Cardiac muscle cell (in vitro differentiated cells and primary cell): ENCODE results near the gene HIC2. TPM values are rescaled to one million over a fixed set of nuclear protein-coding genes. Genes with fewer than 3 reads are reported as not detected.
A peak's percentile ranks its signal among the peaks of the same experiment; 100 is the strongest.
"Not testable (repeated sequence)": the region's sequence is repeated elsewhere in the genome, so short reads cannot be mapped to it uniquely, and the experiment has no call there.

Source experiments
- DNase-seq, 2 donors: peaks; one replicate each; pipeline versions ENCODE4 v3.0.0 to v3.0.0-alpha.2; 2010 to 2017; ENCODE audit warnings: low read depth in 1 of 2, low spot score in 1 of 2
- H3K27ac ChIP-seq: fragments of 200-600 bp; sonication (generic); 2 replicates; pipeline ENCODE4 v1.5.1; 2016
- H3K27me3 ChIP-seq: fragments of 200-600 bp; sonication (generic); 2 replicates; pipeline ENCODE4 v1.6.0; 2016; ENCODE audit warnings: control low read depth
- H3K36me3 ChIP-seq: fragments of 200-600 bp; sonication (generic); 2 replicates; pipeline ENCODE4 v1.5.1; 2016; ENCODE audit warnings: control low read depth
- H3K4me1 ChIP-seq: fragments of 200-600 bp; sonication (generic); 2 replicates; pipeline ENCODE4 v1.8.1; 2017; ENCODE audit warnings: low read depth, mild to moderate bottlenecking, mixed run types
- H3K4me3 ChIP-seq: fragments of 200-600 bp; sonication (generic); 2 replicates; pipeline ENCODE4 v1.5.1; 2016; ENCODE audit warnings: mild to moderate bottlenecking
- H3K9me3 ChIP-seq: fragments of 200-600 bp; sonication (generic); 2 replicates; pipeline ENCODE4 v1.5.1; 2017; ENCODE audit warnings: low read depth, mild to moderate bottlenecking, control low read depth
- polyA plus RNA-seq: library from polyadenylated mRNA; unstranded; fragments of >200 nt; fragmentation: Nextera tagmentation; extraction: Ambion mirVana; gene quantifications from 2 replicates; pipeline ENCODE4 v1.2.1, GENCODE V29; 2016
- total RNA-seq: library from RNA; depleted of rRNA; stranded (reverse); fragments of >200 nt; gene quantifications from 2 replicates; pipeline ENCODE4 v1.2.3, GENCODE V29; 2016

Gene HIC2, protein sequence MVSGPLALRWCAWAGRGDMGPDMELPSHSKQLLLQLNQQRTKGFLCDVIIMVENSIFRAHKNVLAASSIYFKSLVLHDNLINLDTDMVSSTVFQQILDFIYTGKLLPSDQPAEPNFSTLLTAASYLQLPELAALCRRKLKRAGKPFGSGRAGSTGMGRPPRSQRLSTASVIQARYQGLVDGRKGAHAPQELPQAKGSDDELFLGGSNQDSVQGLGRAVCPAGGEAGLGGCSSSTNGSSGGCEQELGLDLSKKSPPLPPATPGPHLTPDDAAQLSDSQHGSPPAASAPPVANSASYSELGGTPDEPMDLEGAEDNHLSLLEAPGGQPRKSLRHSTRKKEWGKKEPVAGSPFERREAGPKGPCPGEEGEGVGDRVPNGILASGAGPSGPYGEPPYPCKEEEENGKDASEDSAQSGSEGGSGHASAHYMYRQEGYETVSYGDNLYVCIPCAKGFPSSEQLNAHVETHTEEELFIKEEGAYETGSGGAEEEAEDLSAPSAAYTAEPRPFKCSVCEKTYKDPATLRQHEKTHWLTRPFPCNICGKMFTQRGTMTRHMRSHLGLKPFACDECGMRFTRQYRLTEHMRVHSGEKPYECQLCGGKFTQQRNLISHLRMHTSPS
- total RNA-seq (23.5 and 34.5 TPM in 2 replicates), polyA plus RNA-seq (9.4 and 15.8 TPM in 2 replicates)

DNA sequence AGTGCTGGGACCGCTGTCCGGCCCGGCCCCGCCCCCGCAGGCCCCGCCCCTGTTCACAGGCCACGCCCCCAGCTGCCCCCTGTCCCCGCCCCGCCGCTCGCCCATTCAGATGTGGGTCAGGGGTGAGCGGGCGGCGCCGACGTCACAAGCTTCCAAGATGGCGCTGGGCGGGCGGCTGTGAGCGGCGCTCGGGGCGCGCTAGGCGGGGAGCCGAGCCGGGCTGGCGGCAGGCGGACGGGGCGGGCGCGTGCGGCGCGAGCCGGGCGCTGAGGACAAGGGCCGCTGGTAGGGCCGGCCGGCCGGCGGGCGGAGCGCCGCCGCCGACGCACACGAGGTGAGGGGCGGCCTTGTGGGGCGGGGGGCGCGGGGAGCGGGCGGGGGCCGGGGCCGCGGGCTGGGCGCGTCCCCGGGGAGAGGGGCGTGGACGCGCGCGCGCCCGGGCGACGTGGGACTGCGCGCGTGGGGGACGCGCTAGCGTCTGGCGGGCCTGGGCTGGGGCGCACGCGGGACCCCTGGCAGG, at the start of gene HIC2:
Gene HIC2 (plus strand): TSS at position 145 of the 520 bp plus-strand sequence. CDS start 25,461 bp downstream, outside the sequence.
- H3K27me3 ChIP-seq, H3K36me3 ChIP-seq, H3K9me3 ChIP-seq, DNase-seq, H3K4me1 ChIP-seq: not testable (repeated sequence)
- Histone ChIP-seq H3K27ac (peak within 1 kb of the TSS; percentile 51), H3K4me3 (peak within 1 kb of the TSS; percentile 33)

DNA sequence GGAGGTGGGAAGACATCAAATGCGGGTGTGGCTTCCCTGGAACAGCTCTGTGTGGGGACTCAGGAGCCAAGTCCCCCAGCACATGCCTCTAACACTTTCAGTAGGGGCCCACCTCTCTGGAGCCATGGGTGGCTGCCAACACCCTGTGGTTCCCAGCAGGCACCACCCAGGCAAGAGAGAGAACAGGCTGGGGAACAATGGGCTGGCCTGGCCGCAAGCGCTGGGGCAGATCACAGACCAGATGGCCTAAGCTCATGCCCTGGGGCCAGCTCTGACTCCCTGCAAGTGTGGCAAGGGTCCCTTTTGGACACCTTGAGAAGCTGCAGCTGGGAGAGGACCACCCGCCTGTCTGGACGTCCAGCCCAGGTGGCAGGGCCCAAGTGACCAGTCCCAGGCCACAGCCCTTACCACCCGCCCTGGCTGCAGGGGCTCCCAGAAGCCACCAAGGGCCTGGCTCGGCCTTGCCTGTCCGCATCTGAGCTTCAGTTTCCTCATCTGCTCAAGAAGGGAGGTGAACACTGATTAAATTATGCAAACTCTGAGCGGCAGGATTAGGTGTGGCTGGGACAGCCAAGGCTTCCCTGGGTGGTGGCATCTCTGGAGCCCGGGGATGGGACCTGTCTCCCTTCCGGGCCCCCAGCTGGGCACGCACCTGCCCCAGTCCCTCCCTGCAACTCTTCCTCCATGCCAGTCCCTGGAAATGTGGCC, 48.4 kb upstream of the HIC2 start:
- not testable (repeated sequence) for H3K4me3 ChIP-seq, H3K27ac ChIP-seq, DNase-seq, H3K36me3 ChIP-seq, H3K27me3 ChIP-seq, H3K4me1 ChIP-seq, H3K9me3 ChIP-seq

DNA sequence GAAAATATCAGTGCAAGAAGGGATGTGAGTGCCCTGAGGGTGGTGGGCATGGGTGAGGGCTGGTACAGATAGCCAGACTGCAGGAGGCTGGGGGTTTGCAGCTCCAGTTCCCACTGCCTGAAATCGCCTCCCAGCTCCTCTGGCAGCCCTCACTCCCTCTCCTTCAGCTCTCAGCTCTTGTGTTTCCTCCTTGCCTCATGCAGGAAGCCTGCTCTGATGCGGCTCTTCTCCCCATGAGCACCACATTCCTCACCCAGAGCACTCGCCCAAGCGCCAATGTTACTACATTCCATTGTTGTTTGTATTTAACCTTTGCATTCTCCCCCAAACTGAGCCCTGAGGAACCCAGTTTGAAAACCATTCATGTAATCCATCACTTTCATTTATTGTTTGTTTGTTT, 41.3 kb upstream of the HIC2 start:
- not testable (repeated sequence) for H3K4me3 ChIP-seq, H3K9me3 ChIP-seq, DNase-seq, H3K27ac ChIP-seq, H3K36me3 ChIP-seq, H3K27me3 ChIP-seq, H3K4me1 ChIP-seq

DNA sequence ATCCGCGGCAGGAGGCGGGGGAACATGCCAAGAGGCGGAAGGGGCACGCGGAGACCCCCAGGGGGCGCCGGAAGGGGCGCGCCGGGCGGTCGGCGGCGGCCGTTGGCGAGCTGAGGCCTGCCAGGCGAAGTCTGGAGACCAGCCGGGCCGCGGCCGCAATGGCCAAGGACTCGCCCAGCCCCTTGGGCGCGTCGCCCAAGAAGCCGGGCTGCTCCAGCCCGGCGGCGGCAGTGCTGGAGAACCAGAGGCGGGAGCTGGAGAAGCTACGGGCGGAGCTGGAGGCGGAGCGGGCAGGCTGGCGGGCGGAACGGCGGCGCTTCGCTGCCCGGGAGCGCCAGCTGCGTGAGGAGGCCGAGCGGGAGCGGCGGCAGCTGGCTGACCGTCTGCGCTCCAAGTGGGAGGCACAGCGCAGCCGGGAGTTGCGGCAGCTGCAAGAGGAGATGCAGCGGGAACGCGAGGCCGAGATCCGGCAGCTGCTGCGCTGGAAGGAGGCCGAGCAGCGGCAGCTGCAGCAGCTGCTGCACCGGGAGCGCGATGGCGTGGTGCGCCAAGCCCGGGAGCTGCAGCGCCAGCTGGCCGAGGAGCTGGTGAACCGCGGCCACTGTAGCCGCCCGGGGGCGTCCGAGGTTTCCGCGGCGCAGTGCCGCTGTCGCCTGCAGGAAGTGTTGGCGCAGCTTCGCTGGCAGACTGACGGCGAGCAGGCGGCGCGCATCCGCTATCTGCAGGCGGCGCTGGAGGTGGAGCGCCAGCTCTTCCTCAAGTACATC, 33.3 kb upstream of the HIC2 start, which contains the start of gene RIMBP3B:
Gene RIMBP3B (plus strand): TSS at position 51 of the 767 bp plus-strand sequence. CDS start 108 bp downstream, at position 159.
- not testable (repeated sequence) for H3K9me3 ChIP-seq, H3K27me3 ChIP-seq, H3K4me3 ChIP-seq

DNA sequence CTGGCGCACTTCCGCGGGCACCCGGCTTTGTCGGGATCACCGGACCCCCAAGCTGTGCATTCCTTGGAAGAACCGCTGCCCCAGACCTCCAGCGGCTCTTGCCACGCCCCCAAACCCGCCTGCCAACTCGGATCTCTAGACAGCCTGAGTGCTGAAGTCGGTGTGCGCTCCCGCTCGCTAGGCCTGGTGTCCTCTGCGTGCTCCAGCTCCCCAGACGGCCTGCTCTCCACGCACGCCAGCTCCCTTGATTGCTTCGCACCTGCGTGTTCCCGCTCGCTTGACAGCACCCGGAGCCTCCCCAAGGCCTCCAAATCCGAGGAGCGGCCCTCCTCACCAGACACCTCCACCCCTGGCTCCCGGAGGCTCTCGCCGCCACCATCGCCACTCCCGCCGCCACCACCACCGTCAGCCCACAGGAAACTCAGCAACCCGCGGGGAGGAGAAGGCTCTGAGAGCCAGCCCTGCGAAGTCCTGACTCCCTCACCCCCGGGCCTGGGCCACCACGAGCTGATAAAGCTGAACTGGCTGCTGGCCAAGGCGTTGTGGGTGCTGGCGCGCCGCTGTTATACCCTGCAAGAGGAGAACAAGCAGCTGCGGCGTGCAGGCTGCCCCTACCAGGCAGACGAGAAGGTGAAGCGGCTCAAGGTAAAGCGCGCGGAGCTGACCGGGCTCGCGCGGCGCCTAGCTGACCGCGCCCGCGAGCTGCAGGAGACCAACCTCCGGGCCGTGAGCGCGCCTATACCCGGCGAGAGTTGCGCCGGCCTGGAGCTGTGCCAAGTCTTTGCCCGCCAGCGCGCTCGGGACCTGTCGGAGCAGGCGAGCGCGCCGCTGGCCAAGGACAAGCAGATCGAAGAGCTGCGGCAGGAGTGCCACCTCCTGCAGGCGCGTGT, 32.5 kb upstream of the HIC2 start:
- H3K4me1 ChIP-seq: not testable (repeated sequence)

More for the DNA sequence above, 33.3 kb upstream of the HIC2 start, which contains the start of gene RIMBP3B:
- H3K4me1 ChIP-seq, DNase-seq, H3K27ac ChIP-seq, H3K36me3 ChIP-seq: not testable (repeated sequence)

DNA sequence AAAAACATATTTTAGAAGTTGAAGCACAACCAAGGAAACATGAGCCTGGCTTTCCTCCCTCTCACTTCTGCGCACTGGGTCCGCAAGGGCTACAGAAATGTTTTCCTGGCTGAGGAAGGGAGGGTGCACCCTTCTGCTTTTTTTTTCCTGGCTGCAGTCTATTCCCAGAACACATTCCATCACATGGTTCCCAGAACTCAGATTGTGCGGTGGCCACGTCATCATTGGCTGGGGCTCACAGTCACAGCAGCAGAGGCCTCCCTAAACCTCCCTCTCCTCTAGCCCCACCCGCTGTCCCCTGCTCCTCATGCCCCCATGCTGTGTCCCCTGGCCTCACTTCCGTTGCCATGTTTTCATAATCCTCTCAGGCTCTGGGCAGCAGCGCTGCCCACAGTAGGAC, 27.7 kb upstream of the HIC2 start:
- H3K4me3 ChIP-seq, H3K27me3 ChIP-seq, H3K9me3 ChIP-seq, H3K36me3 ChIP-seq, H3K4me1 ChIP-seq, DNase-seq, H3K27ac ChIP-seq: not testable (repeated sequence)

More for the DNA sequence above, 32.5 kb upstream of the HIC2 start:
- not testable (repeated sequence) for DNase-seq, H3K27me3 ChIP-seq, H3K9me3 ChIP-seq, H3K36me3 ChIP-seq, H3K27ac ChIP-seq, H3K4me3 ChIP-seq

DNA sequence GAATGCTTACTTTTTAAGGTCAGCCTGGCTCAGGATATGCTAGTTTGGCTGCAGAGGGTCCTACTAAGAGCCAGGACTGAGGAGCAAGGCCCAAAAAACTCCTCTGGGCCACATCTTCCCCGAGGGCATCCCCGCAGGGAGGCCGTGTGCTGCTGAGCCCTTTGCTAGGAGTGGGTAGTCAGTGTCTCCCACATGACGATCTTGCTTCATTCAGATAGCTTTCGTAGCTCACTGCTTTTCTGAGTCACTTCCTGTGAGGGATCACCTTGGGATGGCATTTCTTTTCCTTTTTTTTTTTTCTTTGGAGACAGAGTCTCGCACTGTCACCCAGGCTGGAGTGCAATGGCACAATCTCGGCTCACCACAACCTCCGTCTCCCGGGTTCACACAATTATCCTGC, 27.2 kb upstream of the HIC2 start:
- not testable (repeated sequence) for H3K4me3 ChIP-seq, H3K36me3 ChIP-seq, H3K9me3 ChIP-seq, H3K27me3 ChIP-seq, H3K27ac ChIP-seq, DNase-seq, H3K4me1 ChIP-seq

DNA sequence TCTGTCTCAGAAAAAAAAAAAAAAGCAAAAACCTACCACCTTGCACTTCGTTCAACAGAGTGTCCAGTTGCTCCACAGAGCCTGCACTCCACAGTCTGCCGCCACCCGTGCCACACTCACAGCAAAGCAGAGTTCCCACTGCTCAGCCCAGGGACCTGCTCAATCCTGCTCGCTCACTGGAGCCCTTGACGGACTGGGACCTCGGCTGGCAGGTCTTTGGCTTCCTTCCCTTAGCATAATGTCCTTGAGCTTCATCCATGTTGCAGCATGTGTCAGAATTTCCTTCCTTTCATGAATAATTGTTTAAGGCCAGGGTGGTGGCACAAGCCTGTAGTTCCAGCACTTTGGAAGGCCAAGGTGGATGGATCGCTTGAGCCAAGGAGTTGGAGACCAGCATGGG, 22.6 kb upstream of the HIC2 start:
- DNase-seq, H3K9me3 ChIP-seq, H3K36me3 ChIP-seq: not testable (repeated sequence)

DNA sequence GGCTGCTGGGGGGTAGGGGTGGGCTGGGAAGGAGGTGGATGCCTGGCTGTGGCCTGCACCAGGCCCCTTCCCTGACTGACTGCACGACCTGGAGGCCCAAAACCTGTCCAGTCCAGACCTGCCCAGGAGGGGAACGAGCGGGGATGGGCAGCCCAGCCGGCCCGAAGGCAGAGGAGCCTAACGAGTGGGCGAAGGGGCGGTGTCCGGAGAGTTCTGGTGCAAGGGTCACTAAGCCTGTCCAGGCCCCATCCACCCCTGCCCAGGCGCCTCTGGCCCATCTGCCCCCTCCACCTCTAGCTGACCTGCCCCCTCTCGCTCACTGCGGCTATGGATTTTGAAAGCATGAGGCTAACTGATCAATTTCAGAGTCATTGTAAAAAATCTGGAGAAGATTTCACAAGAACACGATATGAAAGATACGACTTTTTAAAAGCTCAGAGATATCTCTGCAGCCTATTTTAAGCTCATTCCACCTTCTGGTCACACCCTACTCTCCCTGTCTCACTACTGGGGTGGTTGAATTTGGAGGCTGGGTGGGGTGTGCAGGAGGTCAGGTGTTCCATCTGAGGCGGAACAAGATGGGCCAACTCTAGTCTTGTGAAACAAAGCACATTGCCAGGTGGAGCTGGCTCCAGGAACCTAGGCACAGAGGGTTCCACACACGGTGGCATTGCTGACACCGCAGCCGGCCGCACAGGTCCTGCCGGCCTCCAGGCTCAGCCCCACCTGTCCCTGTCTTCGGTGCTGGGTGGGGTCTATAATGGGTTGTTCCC, 15.8 kb upstream of the HIC2 start:
- H3K36me3 ChIP-seq, H3K27ac ChIP-seq, DNase-seq: not testable (repeated sequence)

More for the DNA sequence above, 22.6 kb upstream of the HIC2 start:
- H3K4me3 ChIP-seq, H3K27ac ChIP-seq, H3K27me3 ChIP-seq, H3K4me1 ChIP-seq: not testable (repeated sequence)

DNA sequence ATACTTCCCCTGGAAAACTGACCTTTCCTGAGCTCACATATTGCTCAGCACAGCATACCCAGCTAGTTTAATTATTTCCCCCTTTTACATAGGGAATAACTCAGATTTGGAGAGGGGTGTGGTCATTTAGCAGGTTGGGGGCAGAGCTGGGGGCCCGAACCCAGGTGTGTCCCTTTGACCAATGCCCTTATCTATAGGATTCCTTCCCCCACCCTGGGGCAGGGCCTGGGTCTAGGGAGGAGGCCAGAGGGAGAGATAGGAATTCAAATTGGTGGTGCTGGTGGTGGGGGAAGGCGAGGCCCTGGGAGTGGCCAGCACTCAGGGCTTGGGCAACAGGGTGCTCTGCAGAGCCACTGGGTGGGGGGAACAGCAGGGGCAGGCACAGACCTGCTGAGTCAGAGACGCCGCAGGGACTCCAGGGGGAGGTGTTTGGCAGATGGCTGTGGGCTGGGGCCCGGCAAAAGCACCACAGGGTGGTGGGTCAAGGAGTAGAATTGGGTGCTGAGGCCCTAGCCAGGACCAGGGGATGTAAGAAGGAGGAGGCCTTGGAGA, 14.3 kb upstream of the HIC2 start:
- not testable (repeated sequence) for DNase-seq, H3K4me1 ChIP-seq, H3K4me3 ChIP-seq

More for the DNA sequence above, 15.8 kb upstream of the HIC2 start:
- H3K4me3 ChIP-seq, H3K4me1 ChIP-seq, H3K9me3 ChIP-seq, H3K27me3 ChIP-seq: not testable (repeated sequence)

DNA sequence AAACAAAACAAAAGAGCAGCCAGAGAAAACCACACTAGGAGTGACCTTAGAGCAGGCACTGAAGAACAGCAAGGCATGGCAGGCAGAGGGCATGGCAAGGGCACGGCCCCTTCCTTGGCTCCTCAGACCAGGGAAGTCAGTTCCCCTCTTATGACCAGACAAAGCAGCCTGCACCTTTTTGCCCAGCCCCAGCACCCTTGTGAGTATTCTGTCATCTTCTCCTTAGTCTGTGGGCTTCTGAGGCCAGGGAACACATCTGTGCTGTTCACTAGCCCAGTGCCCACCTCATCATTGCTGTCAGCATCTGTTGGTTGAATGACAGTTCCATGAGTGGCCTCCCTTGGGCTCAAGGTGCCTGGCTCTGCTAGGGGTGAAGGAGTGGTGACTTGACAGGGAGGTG, 10.0 kb upstream of the HIC2 start:
- not testable (repeated sequence) for DNase-seq, H3K4me1 ChIP-seq, H3K36me3 ChIP-seq, H3K27me3 ChIP-seq, H3K9me3 ChIP-seq, H3K27ac ChIP-seq, H3K4me3 ChIP-seq

More for the DNA sequence above, 14.3 kb upstream of the HIC2 start:
- H3K36me3 ChIP-seq, H3K9me3 ChIP-seq, H3K27me3 ChIP-seq, H3K27ac ChIP-seq: not testable (repeated sequence)
